ENCODE measurements around the gene JMJD4. TPM values are rescaled to one million over a fixed set of nuclear protein-coding genes. Genes with fewer than 3 reads are reported as not detected.

The JMJD4 gene
- total and polyA plus RNA-seq, 9 of the 15 experiments (the other 6 are each of a cell fraction or from before 2014, with no cell fraction given): 1.4 to 42.6 (median 29.2) TPM

GRCh38 chr1:227734856-227735538 is at the start of gene JMJD4, which contains the start of gene SNAP47 (continued):
- 0 out of 2 replicates have a peak, but pooled peaks have one; percentile 39 for TF ChIP-seq FOXP4 (CRISPR knock-in tag; IDR thresholded peaks at IDR 0.05; ENCODE audit: borderline replicate concordance)
- peak; percentile 66 for TF ChIP-seq NFIC (IDR thresholded peaks at IDR 0.05)
- TF ChIP-seq FOXJ2 (tag; IDR thresholded peaks at IDR 0.05): peak; percentile 69
- no peak for TF ChIP-seq SMARCA4 (IDR thresholded peaks at IDR 0.05)
- TF ChIP-seq ELF2 (CRISPR knock-in tag; IDR thresholded peaks at IDR 0.05): peak; percentile 90
- peak; percentile 86 for TF ChIP-seq PML (IDR thresholded peaks at IDR 0.05; ENCODE audit: low read length)
- peak; percentile 18 for TF ChIP-seq U2AF1 (optimal IDR thresholded peaks at IDR 0.05; ENCODE audit: low read depth, low read length)
- TF ChIP-seq ZNF507 (tag; conservative IDR thresholded peaks at IDR 0.05): no peak
- TF ChIP-seq PHB2 (IDR thresholded peaks at IDR 0.05; ENCODE audit: low read depth): no peak
- peak; percentile 98 to 99 for TF ChIP-seq NRF1 (conservative IDR thresholded peaks at IDR 0.05 in 1 of 2, IDR thresholded peaks at IDR 0.05 in 1 of 2)
- peak; percentile 81 for TF ChIP-seq ELF1 (tag; IDR thresholded peaks at IDR 0.05)
- peak; percentile 92 for TF ChIP-seq POLR2A (conservative IDR thresholded peaks at IDR 0.05)
- no peak for TF ChIP-seq BMI1 (IDR thresholded peaks at IDR 0.05; ENCODE audit: low read length)
- peak; percentile 61; the same call in 1 of the 2 replicates for TF ChIP-seq E2F5 (CRISPR knock-in tag; IDR thresholded peaks at IDR 0.05)
- 0 out of 2 replicates have a peak, but pooled peaks have one; percentile 19 for TF ChIP-seq CEBPG (CRISPR knock-in tag; IDR thresholded peaks at IDR 0.05)
- no peak for TF ChIP-seq CEBPG (tag; conservative IDR thresholded peaks at IDR 0.05 in 1 of 2, IDR thresholded peaks at IDR 0.05 in 1 of 2)
- TF ChIP-seq IRF2 (CRISPR knock-in tag; IDR thresholded peaks at IDR 0.05): no peak
- no peak for TF ChIP-seq SRSF9 (IDR thresholded peaks at IDR 0.05; ENCODE audit: borderline replicate concordance, low read depth, low read length)
- TF ChIP-seq NCOA4 (IDR thresholded peaks at IDR 0.05; ENCODE audit: partially characterized antibody): no peak
- peak; percentile 51; the same call in 1 of the 2 replicates for TF ChIP-seq TEAD4 (IDR thresholded peaks at IDR 0.05; ENCODE audit: low read length)
- peak; percentile 76; the same call in 1 of the 2 replicates for TF ChIP-seq TEAD4 (CRISPR knock-in tag; IDR thresholded peaks at IDR 0.05; ENCODE audit: borderline replicate concordance)
- TF ChIP-seq CREB3 (tag; conservative IDR thresholded peaks at IDR 0.05; ENCODE audit: low read depth): 0 out of 2 replicates have a peak, but pooled peaks have one; percentile 67
- TF ChIP-seq MLX (CRISPR knock-in tag; conservative IDR thresholded peaks at IDR 0.05): no peak
- peak; percentile 86 for TF ChIP-seq ZBTB17 (CRISPR knock-in tag; IDR thresholded peaks at IDR 0.05)
- peak; percentile 90; the same call in 1 of the 2 replicates for TF ChIP-seq FOXP1 (CRISPR knock-in tag; IDR thresholded peaks at IDR 0.05)
